ELR (cell line): ENCODE results near the gene GAS2L3.

ENCODE experiments used
- DNase-seq: peaks from one replicate; pipeline ENCODE4 v3.0.0-alpha.2; 2015; ENCODE audit warnings: low read depth

The GAS2L3 gene

DNA sequence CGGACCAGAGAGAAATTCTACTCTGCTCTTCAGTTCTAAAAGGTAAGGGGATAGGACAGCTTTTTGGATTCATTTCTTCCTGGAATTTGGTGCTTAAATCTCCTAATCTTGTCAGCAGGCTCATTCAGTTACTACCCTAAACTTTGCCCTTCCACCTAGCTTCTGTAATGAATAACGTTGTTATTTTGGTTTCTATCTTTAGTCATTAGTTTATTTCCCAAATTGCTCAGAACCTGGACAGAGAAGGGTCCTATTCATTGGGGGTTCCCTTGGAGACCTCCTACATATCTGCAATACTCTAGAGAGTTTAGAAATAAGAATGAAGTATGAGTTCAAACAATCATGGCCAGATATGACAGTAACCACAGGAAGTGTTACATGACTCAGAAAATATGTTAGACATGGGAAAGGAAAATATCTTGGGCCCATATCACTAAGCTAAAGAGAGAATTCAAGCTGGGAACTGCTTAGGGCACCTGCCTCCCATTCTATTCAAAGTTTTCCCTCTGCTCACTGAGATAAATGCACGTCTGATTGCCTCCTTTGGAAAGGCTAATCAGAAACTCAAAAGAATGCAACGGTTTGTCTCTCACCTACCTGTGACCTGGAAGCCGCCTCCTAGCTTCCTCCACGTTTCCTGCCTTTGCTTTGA lies 87.9 kb downstream of the GAS2L3 start:
- peak; percentile 64 for DNase-seq

DNA sequence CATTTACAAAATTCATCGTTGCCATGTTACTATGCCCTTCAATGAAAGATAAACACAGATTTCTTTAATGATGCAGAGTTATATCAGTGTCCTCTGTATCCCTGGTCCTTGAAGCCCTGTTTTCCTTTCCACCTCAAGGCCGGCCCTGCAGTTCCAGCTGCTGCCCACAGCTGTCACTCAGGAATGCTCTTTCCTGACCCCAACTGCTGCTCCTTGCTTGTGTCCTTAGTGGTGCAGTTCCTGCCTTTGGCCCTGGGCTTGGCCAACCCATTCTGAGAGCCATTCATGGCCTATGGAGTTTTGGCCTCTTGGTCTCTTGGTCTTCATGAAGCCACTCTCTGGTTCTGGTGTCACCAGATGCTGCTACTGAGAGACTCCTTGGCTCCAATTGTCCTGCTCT lies 93.1 kb downstream of the GAS2L3 start:
- DNase-seq: no peak

GRCh38 chr12:100668945-100669536 lies 95.6 kb downstream of the GAS2L3 start:
- peak; percentile 80 for DNase-seq

GRCh38 chr12:100669922-100670321 lies 96.4 kb downstream of the GAS2L3 start:
- DNase-seq: no peak

- DNase-seq: no peak
These were observed 98.1 kb downstream of the GAS2L3 start for GRCh38 chr12:100671396-100672074.

DNA sequence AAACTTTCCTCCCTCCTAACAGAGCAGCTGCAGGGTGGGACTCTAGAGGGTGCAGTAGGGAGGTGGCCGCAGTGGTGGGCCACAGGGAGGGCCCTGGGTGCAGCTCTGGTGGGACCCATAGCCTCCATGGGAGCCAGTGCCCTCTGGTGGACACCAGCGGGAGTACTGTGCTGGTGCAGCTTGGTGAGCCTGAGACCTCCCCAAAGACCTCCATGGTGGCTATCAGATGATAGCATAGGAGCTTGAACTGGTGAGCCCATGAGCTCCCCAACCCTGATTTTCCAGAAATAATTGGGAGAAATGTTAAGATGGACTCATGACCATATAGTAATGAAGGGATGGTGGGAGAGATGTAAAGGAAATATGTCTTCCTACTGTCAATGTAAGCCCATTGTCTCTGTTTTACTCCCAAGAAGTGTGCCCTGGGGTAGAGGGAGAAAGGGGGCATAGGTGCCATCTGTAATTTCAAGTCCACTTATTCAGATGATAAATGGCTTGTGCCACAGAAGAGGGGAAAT lies 98.7 kb downstream of the GAS2L3 start:
- DNase-seq: peak; percentile 40

DNA sequence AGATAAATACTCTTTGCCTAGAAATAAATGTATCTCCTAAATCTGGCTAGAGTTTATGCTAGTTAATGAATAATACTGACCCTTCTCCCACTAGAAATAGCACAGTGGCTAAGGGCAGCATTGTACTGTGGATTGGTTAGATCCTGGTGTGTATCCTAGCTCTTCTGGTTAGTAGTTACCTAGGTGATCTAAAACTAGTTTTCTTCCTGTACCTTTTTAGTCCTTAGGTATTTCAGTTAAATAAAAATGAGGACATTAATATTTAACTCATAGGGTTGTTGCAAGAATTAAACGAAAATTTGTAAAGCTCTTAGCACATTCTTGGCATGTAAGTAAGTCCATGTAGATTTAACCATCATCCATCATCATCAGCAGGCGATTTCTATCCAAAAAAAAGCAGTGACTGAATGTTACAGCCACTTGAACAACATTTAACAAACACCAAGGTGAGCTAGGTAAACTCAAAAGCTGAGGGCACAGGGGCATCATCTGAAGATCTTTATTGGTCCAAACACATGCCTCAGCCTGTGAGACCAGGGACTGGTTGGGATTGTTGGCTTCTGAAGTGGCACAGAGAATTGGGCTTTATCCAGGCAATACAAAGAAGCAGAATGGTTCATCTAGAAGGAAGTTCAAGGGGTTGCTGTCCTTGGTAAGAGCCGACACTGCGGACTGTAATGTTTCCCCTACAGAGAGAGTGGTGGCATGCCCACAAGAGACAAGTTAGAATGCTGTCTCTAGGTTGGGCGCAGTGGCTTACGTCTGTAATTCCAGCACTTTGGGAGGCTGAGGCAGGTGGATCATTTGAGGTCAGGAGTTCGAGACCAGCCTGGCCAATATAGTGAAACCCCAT lies 100.8 kb downstream of the GAS2L3 start:
- no peak for DNase-seq
